RWPE1 (cell line): ENCODE data around the gene AP4M1.

Experiments
- CTCF ChIA-PET: fragments of 350-600 bp; sonication (Branson Sonifier 250); formaldehyde crosslinking; extraction: SDS; loops from one replicate; lab custom pipeline; 2021; lab: Yijun Ruan, JAX
- POLR2A ChIA-PET: fragments of 400-600 bp; formaldehyde crosslinking; extraction: SDS; loops from one replicate; lab custom pipeline; 2020; ENCODE audit warnings: antibody characterized with exemption; ENCODE audit not compliant: low non-redundant PET; lab: Yijun Ruan, JAX
- DNase-seq: peaks from one replicate; pipeline ENCODE4 v3.0.0; 2012; ENCODE audit warnings: low spot score
- H3K27ac ChIP-seq: fragments of 450-650 bp; 2 replicates; pipeline ENCODE4 v1.5.1; 2017
- TF ChIP-seq, protein P1 (sequence below): fragments of 450-650 bp; conservative IDR thresholded peaks from 2 replicates; pipeline ENCODE4 v1.5.1; 2017; ENCODE audit warnings: low read depth, mild to moderate bottlenecking

The AP4M1 gene, protein sequence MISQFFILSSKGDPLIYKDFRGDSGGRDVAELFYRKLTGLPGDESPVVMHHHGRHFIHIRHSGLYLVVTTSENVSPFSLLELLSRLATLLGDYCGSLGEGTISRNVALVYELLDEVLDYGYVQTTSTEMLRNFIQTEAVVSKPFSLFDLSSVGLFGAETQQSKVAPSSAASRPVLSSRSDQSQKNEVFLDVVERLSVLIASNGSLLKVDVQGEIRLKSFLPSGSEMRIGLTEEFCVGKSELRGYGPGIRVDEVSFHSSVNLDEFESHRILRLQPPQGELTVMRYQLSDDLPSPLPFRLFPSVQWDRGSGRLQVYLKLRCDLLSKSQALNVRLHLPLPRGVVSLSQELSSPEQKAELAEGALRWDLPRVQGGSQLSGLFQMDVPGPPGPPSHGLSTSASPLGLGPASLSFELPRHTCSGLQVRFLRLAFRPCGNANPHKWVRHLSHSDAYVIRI

DNA sequence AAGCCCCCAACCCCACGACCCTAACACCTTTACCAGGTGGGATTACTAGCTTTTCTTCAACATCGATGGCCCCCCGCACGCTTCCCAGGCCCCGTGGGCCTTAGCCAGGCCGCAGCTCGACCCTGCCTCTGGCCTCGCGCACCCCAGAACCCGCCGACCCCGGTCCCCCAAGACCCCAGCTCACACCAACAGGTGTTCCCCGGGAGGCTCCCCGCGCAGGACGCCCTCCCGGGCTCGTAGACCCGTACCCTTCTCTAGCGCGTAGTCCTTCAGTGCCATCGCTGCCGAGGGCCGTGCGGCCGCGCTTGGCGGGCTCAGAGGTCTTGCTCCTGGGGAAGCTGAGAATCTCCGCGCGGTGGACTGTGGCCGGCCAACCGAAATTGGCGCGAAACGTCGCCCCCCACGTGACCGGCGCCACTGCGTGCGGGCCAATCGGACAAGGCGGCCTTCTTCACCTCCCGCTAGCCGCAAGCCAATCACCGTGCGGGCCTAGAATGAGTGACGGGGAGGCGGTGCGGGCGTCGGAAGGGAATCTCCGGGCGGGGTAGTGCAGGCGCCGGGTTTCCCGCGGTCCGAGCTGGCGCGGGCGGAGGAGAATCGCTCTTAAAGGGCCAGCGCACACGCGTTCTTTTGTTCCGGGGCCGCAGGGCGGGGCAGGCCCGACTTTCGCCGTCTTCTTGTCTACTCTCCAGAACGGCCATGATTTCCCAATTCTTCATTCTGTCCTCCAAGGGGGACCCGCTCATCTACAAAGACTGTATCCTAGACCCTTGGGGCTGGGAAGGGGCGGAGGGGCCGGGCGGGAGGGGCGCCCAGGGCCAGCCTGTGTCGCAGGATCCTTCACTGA, at the start of gene AP4M1, which contains the start of gene MCM7:
TSS of gene AP4M1 (plus strand) at position 628 of the 847 bp plus-strand sequence. CDS start at position 700, 72 bp downstream.
TSS of gene MCM7 (minus strand) at position 382 of the 847 bp plus-strand sequence. CDS start at position 279, 103 bp downstream.
- ChIA-PET POLR2A (interaction anchor here (0.6 to 1.5 kb wide), 7 partner anchors 11 to 328 kb away, joined by 3 to 4 read pairs (median 3); partner anchors contain the start of genes CNPY4, TAF6, TRIM4 and ZCWPW1), CTCF (interaction anchor here (0.6 to 0.8 kb wide), 3 partner anchors 29 to 50 kb away, joined by 3 to 6 read pairs (median 3); no protein-coding TSS in a partner anchor)
- peak within 1 kb of the TSS; percentile 98 for H3K27ac ChIP-seq
- TF ChIP-seq, protein P1, sequence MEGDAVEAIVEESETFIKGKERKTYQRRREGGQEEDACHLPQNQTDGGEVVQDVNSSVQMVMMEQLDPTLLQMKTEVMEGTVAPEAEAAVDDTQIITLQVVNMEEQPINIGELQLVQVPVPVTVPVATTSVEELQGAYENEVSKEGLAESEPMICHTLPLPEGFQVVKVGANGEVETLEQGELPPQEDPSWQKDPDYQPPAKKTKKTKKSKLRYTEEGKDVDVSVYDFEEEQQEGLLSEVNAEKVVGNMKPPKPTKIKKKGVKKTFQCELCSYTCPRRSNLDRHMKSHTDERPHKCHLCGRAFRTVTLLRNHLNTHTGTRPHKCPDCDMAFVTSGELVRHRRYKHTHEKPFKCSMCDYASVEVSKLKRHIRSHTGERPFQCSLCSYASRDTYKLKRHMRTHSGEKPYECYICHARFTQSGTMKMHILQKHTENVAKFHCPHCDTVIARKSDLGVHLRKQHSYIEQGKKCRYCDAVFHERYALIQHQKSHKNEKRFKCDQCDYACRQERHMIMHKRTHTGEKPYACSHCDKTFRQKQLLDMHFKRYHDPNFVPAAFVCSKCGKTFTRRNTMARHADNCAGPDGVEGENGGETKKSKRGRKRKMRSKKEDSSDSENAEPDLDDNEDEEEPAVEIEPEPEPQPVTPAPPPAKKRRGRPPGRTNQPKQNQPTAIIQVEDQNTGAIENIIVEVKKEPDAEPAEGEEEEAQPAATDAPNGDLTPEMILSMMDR, result no peak
- peak; percentile 99 for DNase-seq

DNA sequence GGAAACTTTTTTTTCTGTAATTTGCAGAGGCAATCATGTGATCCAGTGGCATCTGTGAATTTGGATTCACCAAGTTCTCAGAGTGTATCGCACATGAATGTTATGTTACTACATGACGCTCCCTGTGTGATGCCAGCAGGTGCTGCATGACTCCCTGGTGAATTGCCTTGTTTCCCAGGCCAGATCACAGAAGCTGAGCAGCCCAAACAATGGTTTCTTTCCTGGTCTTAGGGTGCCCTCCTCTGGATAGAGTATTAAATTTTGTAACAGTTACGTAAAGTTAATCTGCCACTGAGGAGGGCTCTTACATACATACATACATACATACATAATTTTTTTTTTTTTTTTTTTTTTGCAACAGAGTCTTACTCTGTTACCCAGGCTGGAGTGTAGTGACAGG, 48.2 kb upstream of the AP4M1 start:
- no peak overlapping the region for H3K27ac ChIP-seq
- ChIA-PET CTCF (interaction anchor here (0.6 to 1.3 kb wide), 5 partner anchors 15 to 59 kb away, joined by 3 to 12 read pairs (median 3); partner anchors contain the start of gene ZKSCAN1), POLR2A (interaction anchor here (0.7 kb wide), 1 partner anchor 59 kb away, joined by 7 read pairs; no protein-coding TSS in a partner anchor)
- TF ChIP-seq, protein P1, result no peak; the same call in 1 of the 2 replicates
- peak; percentile 78 for DNase-seq

DNA sequence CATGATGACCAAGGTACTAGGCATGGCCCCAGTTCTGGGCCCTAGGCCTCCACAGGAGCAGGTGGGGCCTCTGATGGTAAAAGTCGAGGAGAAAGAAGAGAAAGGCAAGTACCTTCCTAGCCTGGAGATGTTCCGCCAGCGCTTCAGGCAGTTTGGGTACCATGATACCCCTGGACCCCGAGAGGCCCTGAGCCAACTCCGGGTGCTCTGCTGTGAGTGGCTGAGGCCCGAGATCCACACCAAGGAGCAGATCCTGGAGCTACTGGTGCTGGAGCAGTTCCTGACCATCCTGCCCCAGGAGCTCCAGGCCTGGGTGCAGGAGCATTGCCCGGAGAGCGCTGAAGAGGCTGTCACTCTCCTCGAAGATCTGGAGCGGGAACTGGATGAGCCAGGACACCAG, 44.4 kb upstream of the AP4M1 start:
- no peak overlapping the region for H3K27ac ChIP-seq
- ChIA-PET POLR2A (no interaction called here), CTCF (no interaction called here)
- TF ChIP-seq, protein P1, result no peak
- DNase-seq, result no peak

DNA sequence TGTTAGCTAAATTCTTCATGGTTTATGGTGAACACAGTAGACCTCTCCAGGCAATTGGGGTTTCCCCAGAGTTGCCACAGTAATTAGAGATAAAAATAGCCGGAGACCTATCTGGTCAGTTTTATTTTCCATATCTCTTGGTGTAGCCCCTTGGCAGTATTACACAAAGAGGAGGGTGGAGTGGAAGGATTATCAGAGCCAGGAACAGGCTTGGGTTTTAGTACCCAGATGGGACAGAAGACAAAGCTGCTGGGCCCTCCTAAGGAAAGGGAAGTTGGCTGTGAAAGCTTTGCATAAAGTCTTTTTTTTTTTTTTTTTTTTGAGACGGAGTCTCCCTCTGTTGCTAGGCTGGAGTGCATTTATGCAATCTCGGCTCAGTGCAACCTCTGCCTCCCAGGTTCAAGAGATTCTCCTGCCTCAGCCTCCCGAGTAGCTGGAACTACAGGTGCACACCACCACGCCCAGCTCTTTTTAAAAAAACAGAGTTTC, 42.1 kb upstream of the AP4M1 start:
- TF ChIP-seq, protein P1, result no peak
- CTCF ChIA-PET, result interaction anchor here (0.8 kb wide), 1 partner anchor 65 kb away, joined by 3 read pairs; no protein-coding TSS in a partner anchor
- POLR2A ChIA-PET, result no interaction called here
- no peak overlapping the region for H3K27ac ChIP-seq
- DNase-seq, result no peak

DNA sequence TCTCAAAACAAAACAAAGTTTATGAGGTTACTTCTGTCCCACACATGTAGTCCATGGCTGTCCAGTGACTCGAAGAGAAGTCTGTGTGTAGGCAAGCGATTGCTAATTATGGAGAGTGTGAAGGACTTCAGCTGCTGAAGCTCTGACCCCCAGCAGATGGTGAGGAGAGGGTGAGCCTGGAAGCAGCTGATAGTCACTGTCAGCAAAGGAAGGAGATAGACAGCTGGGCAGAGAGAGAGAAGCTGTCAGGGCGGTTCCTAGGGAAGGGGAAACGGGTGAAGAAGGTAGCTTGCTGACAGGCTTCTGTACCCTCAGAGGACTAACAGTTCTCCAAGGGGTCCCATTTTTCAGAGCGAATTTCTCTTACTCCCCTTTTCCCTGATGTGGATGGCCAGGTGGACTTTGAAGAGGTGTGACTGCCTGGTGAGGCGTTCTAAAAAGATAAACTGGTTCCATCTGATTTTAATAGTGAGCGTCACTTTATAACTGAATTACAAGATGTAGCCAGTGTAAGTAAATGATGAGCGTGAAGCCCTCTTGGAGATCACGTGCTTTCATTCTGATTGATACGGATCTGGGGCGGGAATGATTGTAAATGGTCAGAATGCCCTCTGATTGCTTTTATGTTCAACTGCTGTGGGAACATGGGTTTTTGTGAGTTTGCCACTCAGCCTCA, 39.8 kb upstream of the AP4M1 start:
- POLR2A ChIA-PET, result no interaction called here
- TF ChIP-seq, protein P1, result no peak
- H3K27ac ChIP-seq, result 0 out of 2 replicates have a peak overlapping the region, but pooled peaks have one; percentile 0
- CTCF ChIA-PET, result no interaction called here
- DNase-seq, result no peak
